A549 (cell line): Measurements from ENCODE around the gene LRRC8C. TPM values are rescaled to one million over a fixed set of nuclear protein-coding genes. Genes with fewer than 3 reads are reported as not detected.

Experiments used
- ATAC-seq, 2 experiments: fragments of 200-7000 bp in 1 of 2; fragments of >200 bp in 1 of 2; cut with Nextera tagmentation in 1 of 2; cut with Tn5 transposase in 1 of 2; 3 replicates each; pipeline versions ENCODE4 v1.8.0 to v1.9.1; 2018 to 2020; ENCODE audit warnings: mild to moderate bottlenecking in 1 of 2, moderate library complexity in 1 of 2
- CTCF ChIA-PET: fragments of 300-600 bp; sonication (Branson Sonifier 250); formaldehyde crosslinking; extraction: SDS; loops from one replicate; lab custom pipeline; 2021; ENCODE audit warnings: antibody characterized with exemption, inconsistent platforms; lab: Yijun Ruan, JAX
- POLR2A ChIA-PET: fragments of 350-600 bp; formaldehyde crosslinking; extraction: SDS; loops from one replicate; lab custom pipeline; 2021; ENCODE audit warnings: antibody characterized with exemption, inconsistent platforms; lab: Yijun Ruan, JAX
- DNase-seq, 2 experiments: peaks; one replicate each; pipeline versions ENCODE4 v3.0.0 to v3.0.0-alpha.2; 2011 to 2016; ENCODE audit warnings: low read depth in 1 of 2, low spot score in 1 of 2
- FAIRE-seq: peaks from 2 replicates; lab custom pipeline; 2011; peaks lifted over from hg19 to GRCh38; lab: Jason Lieb, UNC
- H3K27ac ChIP-seq, 2 experiments: fragments of >200 bp; sonication (Bioruptor Twin); formaldehyde crosslinking; 3 replicates each; pipeline ENCODE4 v1.5.1; 2016 to 2017
- H3K4me1 ChIP-seq: fragments of >200 bp; sonication (Bioruptor Twin); formaldehyde crosslinking; 3 replicates; pipeline ENCODE4 v1.6.1; 2016
- H3K4me2 ChIP-seq: fragments of >200 bp; sonication (Bioruptor Twin); formaldehyde crosslinking; 3 replicates; pipeline ENCODE4 v1.6.1; 2016
- H3K4me3 ChIP-seq: fragments of >200 bp; sonication (Bioruptor Twin); formaldehyde crosslinking; 3 replicates; pipeline ENCODE4 v1.5.1; 2016
- H3K9me3 ChIP-seq: fragments of >200 bp; sonication (Bioruptor Twin); formaldehyde crosslinking; 3 replicates; pipeline ENCODE4 v1.6.1; 2016
- CBX8 ChIP-seq: fragments of 200-600 bp; sonication (generic); IDR thresholded peaks from 2 replicates; pipeline ENCODE4 v1.6.1; 2016
- EHMT2 ChIP-seq: fragments of 200-600 bp; sonication (generic); IDR thresholded peaks from 2 replicates; pipeline ENCODE4 v1.6.1; 2016; ENCODE audit warnings: antibody characterized with exemption, low read depth, mild to moderate bottlenecking, moderate library complexity
- FOSB ChIP-seq: fragments of 250-450 bp; sonication (Bioruptor Pico); IDR thresholded peaks from 2 replicates; pipeline ENCODE4 v1.5.0; 2020; ENCODE audit warnings: mild to moderate bottlenecking, moderate library complexity
- GATA3 ChIP-seq: IDR thresholded peaks from 2 replicates; pipeline ENCODE4 v1.6.1; 2012; ENCODE audit warnings: borderline replicate concordance
- HOXA7 ChIP-seq: fragments of 250-450 bp; sonication (Bioruptor Pico); IDR thresholded peaks from 2 replicates; pipeline ENCODE4 v1.5.0; 2020; ENCODE audit warnings: mild to moderate bottlenecking, moderate library complexity
- JUN ChIP-seq, 2 experiments: fragments of >200 bp; sonication (Bioruptor Twin); formaldehyde crosslinking; IDR thresholded peaks; 2 replicates in 1 of 2; 3 replicates in 1 of 2; pipeline ENCODE4 v1.6.1; 2016 to 2017
- KDM1A ChIP-seq: fragments of 200-600 bp; sonication (generic); IDR thresholded peaks from 2 replicates; pipeline ENCODE4 v1.6.1; 2016; ENCODE audit warnings: low read depth, mild to moderate bottlenecking
- NFE2L2 ChIP-seq: fragments of 150-350 bp; conservative IDR thresholded peaks from 2 replicates; pipeline ENCODE4 v1.6.1; 2014; ENCODE audit warnings: low read length
- POLR2A ChIP-seq: IDR thresholded peaks from 2 replicates; pipeline ENCODE4 v1.6.1; 2012; ENCODE audit warnings: mild to moderate bottlenecking, low read length
- POLR2AphosphoS2 ChIP-seq: conservative IDR thresholded peaks from 2 replicates; pipeline ENCODE4 v1.6.1; 2012; ENCODE audit warnings: low read length, improper control_type of control experiment, inconsistent platforms
- RAD21 ChIP-seq, 2 experiments: fragments of >200 bp in 1 of 2; sonication (Bioruptor Twin) in 1 of 2; formaldehyde crosslinking in 1 of 2; IDR thresholded peaks in 1 of 2; conservative IDR thresholded peaks in 1 of 2; 2 replicates in 1 of 2; 3 replicates in 1 of 2; pipeline ENCODE4 v1.6.1; 2012 to 2018; ENCODE audit warnings: inconsistent platforms in 1 of 2
- RARB ChIP-seq: fragments of 250-450 bp; sonication (Bioruptor Pico); IDR thresholded peaks from 2 replicates; pipeline ENCODE4 v1.8.0; 2021; ENCODE audit warnings: mild to moderate bottlenecking, moderate library complexity
- TFCP2L1 ChIP-seq: fragments of 250-450 bp; sonication (Bioruptor Pico); IDR thresholded peaks from 2 replicates; pipeline ENCODE4 v1.5.0; 2021; ENCODE audit warnings: mild to moderate bottlenecking
- ZC3H11A ChIP-seq: fragments of 450-650 bp; IDR thresholded peaks from 2 replicates; pipeline ENCODE4 v1.6.1; 2014; ENCODE audit warnings: antibody characterized with exemption, mild to moderate bottlenecking
- WGBS: methylation state at CpG from one replicate; pipeline ENCODE4 v1.1.6; 2017; ENCODE audit errors: missing lambda C conversion rate; 5-methylcytosine and 5-hydroxymethylcytosine counted together
- polyA plus RNA-seq, 4 experiments: library from polyadenylated mRNA; depleted of rRNA in 3 of 4; stranded (reverse); fragments of >200 nt; fragmentation: RNase III in 1 of 4; extraction: RNeasy Plus Mini Kit Qiagen cat#74134 plus additional on column Dnase treatment in 1 of 4; gene quantifications; 2 replicates in 3 of 4; 3 replicates in 1 of 4; pipeline ENCODE4 v1.2.3, GENCODE V29; 2011 to 2017
- TF ChIP-seq, protein P1 (sequence below): fragments of >200 bp; sonication (Bioruptor Twin); formaldehyde crosslinking; IDR thresholded peaks from 3 replicates; pipeline ENCODE4 v1.5.1; 2016
- TF ChIP-seq, protein P2 (sequence below): fragments of 250-450 bp; sonication (Bioruptor Pico); IDR thresholded peaks from 2 replicates; pipeline ENCODE4 v1.5.0; 2020; ENCODE audit warnings: low read depth, mild to moderate bottlenecking, moderate library complexity
- TF ChIP-seq, protein P3 (sequence below): IDR thresholded peaks from 2 replicates; pipeline ENCODE4 v1.6.1; 2012

The LRRC8C gene
- polyA plus RNA-seq, 2 of the 4 experiments (the other 2 are of a cell fraction) = 6.3 to 15.9 TPM

DNA sequence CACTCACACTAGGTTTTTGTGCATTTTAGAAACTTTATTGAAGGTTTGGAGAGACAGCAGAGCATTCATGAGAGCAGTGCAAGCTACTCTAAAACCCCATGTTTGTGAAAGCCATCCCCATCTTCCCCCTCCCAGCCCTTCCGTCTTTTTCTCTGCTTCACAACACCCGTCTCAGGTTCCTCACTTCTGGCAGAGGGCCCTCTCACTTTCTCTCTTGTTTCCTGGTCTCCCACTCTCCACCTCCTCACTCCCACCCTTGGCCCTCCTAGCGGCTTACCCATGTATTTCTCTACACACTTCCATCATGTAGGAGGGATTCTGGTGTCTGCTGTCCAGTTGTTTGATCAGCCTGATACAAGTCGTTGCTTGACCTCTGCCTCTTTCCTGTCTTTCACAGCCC is 92.7 kb downstream of the LRRC8C start:
- FAIRE-seq (no peak), ATAC-seq (no peak)

DNA sequence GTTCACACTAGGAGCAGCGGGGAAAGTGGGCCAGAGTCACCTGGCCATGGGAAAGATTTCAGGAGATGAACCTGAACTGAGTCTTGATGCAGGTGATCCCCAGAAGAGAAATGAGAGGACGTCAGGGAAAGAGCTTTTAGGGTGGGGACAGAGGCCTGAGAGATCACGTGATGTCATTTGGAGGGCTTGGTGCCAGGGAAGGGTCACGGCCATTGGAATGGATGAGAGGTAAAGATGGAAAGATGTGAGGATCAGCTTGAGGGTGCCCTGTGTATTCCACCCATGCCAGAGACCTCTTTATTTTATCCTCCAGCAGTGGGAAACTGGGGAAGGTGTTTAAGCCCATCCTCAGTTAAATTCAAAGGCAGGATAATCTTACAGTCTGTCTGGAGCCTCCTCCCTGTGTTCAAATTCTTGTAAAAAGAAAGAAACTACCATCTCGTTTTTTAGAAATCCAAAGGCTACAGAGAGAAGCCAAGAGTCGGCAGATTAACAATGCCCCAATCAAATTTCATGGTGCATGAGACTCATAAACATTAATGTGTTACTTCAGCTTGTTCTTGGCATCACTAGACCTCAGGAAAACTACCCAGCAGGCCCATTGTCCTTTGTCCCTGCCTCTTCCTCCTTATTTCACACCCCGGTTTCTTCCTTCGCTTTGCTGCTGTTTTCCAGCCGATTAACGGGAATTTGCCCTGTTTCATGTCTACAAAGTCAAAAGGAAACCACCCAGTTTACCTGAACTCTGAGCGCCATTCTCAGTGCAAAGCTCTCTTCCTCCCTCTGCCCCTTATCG is 94.8 kb downstream of the LRRC8C start:
- 83% methylated on average over 12 of the region's 12 CpGs for WGBS
- Histone ChIP-seq H3K4me3 (no peak overlapping the region), H3K4me2 (no peak overlapping the region), H3K4me1 (no peaks in the 10 kb centered on the region), H3K27ac (no peak overlapping the region), H3K9me3 (no peaks in the 10 kb centered on the region)
- FAIRE-seq = no peak
- TF ChIP-seq GATA3 (no peak), POLR2A (no peak), RAD21 (conservative IDR thresholded peaks at IDR 0.05 in 1 of 2, IDR thresholded peaks at IDR 0.05 in 1 of 2) (no peak), EHMT2 (no peak), RARB (CRISPR knock-in tag) (no peak), POLR2AphosphoS2 (no peak), TFCP2L1 (CRISPR knock-in tag) (no peak)
- TF ChIP-seq, protein P1, sequence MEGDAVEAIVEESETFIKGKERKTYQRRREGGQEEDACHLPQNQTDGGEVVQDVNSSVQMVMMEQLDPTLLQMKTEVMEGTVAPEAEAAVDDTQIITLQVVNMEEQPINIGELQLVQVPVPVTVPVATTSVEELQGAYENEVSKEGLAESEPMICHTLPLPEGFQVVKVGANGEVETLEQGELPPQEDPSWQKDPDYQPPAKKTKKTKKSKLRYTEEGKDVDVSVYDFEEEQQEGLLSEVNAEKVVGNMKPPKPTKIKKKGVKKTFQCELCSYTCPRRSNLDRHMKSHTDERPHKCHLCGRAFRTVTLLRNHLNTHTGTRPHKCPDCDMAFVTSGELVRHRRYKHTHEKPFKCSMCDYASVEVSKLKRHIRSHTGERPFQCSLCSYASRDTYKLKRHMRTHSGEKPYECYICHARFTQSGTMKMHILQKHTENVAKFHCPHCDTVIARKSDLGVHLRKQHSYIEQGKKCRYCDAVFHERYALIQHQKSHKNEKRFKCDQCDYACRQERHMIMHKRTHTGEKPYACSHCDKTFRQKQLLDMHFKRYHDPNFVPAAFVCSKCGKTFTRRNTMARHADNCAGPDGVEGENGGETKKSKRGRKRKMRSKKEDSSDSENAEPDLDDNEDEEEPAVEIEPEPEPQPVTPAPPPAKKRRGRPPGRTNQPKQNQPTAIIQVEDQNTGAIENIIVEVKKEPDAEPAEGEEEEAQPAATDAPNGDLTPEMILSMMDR = no peak
- TF ChIP-seq, protein P2, sequence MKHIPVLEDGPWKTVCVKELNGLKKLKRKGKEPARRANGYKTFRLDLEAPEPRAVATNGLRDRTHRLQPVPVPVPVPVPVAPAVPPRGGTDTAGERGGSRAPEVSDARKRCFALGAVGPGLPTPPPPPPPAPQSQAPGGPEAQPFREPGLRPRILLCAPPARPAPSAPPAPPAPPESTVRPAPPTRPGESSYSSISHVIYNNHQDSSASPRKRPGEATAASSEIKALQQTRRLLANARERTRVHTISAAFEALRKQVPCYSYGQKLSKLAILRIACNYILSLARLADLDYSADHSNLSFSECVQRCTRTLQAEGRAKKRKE (CRISPR knock-in tag) = no peak
- no peak for DNase-seq
- ATAC-seq = no peak
- POLR2A ChIA-PET = no interaction called here
- CTCF ChIA-PET = interaction anchor here (0.7 to 2.3 kb wide), 2 partner anchors 35 to 53 kb away, joined by 3 to 12 read pairs; no protein-coding TSS in a partner anchor

More for the DNA sequence above, 92.7 kb downstream of the LRRC8C start:
- H3K27ac ChIP-seq = peak overlapping the region in 1 of 2 experiments; percentile 22; a peak in 1 of 6 replicates
- POLR2A ChIA-PET = no interaction called here
- H3K9me3 ChIP-seq = no peaks in the 10 kb centered on the region
- no peak overlapping the region for H3K4me2 ChIP-seq
- no peak overlapping the region for H3K4me3 ChIP-seq
- no peak for DNase-seq
- TF ChIP-seq, protein P3, sequence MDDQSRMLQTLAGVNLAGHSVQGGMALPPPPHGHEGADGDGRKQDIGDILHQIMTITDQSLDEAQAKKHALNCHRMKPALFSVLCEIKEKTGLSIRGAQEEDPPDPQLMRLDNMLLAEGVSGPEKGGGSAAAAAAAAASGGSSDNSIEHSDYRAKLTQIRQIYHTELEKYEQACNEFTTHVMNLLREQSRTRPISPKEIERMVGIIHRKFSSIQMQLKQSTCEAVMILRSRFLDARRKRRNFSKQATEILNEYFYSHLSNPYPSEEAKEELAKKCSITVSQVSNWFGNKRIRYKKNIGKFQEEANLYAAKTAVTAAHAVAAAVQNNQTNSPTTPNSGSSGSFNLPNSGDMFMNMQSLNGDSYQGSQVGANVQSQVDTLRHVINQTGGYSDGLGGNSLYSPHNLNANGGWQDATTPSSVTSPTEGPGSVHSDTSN = no peak
- TF ChIP-seq HOXA7 (CRISPR knock-in tag) (no peak), KDM1A (no peak), ZC3H11A (no peak), JUN (IDR thresholded peaks at IDR 0.05) (no peak), FOSB (no peak)
- TF ChIP-seq, all 56 proteins: peak for 0
- H3K4me1 ChIP-seq = peaks cover 6% of the 10 kb centered on the region; the same call in 1 of the 3 replicates
- 88% methylated on average over 4 of the region's 4 CpGs for WGBS
- CTCF ChIA-PET = no interaction called here

DNA sequence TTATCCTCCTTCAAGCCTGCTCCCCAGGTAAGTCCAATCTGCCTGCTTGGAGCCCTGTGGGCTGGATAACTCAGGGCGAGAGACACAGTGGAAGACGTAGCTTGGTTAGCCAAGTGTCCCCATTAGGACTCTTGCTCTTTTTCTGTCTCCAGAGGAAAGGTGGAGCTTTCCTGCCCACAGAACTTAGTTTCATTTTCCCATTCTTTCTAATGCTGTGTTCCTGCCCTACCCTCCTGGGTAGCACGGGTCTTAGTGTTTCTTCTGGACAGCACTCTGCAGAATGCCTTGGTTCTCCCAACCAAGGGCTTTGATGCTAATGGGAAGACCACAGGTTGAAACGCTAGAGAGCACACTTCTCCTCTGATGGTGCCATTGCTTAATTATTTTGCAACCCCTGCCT is 95.5 kb downstream of the LRRC8C start:
- DNase-seq = no peak
- CTCF ChIA-PET = interaction anchor here (2.3 kb wide), 1 partner anchor 35 kb away, joined by 12 read pairs; no protein-coding TSS in a partner anchor
- WGBS = 63% methylated on average over 4 of the region's 4 CpGs
- ATAC-seq = no peak
- no peaks in the 10 kb centered on the region for H3K4me1 ChIP-seq
- FAIRE-seq = no peak
- POLR2A ChIA-PET = no interaction called here
- no peaks in the 10 kb centered on the region for H3K9me3 ChIP-seq
- no peak for TF ChIP-seq NFE2L2
- no peak for TF ChIP-seq RARB (CRISPR knock-in tag)
- no peak for TF ChIP-seq GATA3
- no peak for TF ChIP-seq CBX8
- H3K4me3 ChIP-seq = no peak overlapping the region
- no peak overlapping the region for H3K27ac ChIP-seq
- no peak overlapping the region for H3K4me2 ChIP-seq
